Measurements from ENCODE around the gene RITA1. TPM values are rescaled to one million over a fixed set of nuclear protein-coding genes. Genes with fewer than 3 reads are reported as not detected.

RITA1 gene
- total and polyA plus RNA-seq, 8 donors, result 4.1 to 19.2 (median 9.9) TPM

DNA sequence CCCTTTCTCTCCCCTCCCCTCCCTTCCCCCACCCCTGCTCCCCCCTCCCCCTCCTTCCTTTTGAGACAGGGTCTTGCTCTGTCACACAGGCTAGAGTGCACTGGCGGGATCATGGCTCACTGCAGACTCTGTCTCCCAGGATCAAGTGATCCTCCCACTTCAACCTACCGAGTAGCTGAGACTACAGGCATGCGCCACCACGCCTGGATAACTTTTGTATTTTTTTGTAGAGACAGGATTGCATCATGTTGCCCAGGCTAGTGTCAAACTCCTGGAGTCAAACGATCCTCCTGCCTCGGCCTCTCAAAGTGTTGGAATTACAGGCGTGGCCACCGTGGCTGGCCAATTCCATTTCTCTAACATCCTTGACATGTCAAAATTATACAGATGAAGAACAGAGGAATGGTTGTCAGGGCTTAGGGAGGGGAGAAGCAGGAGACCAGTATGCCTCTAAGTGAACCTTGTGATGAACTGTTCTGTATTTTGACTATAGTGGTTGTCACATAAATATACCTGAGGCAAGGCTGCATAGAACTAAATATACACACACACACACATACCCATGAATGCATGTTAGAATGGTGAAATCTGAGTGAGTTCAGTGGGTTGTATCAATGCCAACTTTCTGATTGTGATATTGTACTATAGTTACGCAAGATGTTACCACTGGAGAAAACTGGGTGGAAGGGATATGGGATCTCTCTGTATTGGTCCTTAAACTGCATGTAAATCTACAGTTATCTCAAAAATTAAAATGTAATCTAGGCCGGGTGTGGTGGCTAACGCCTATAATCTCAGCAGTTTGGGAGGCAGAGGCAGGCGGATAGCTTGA lies 39.6 kb upstream of the RITA1 start:
- Histone ChIP-seq H3K27ac (peak overlapping the region in 3 of 5 donors; percentile 37 to 46 (median 39)), H3K36me3 (no peaks in the 10 kb centered on the region), H3K4me1 (peaks cover 11 to 38% (median 17%) of the 10 kb centered on the region in 4 donors), H3K9me3 (peaks cover 0 to 12% (median 8%) of the 10 kb centered on the region in 4 donors), H3K27me3 (peaks cover 0 to 37% (median 6%) of the 10 kb centered on the region in 3 donors), H3K4me3 (no peak overlapping the region)
- DNase-seq, result no peak
- 71 to 76% (median 73%) methylated on average over 12 of the region's 12 CpGs for WGBS, 5 donors
- TF ChIP-seq EP300 (IDR thresholded peaks at IDR 0.05), result no peak
- TF ChIP-seq POLR2AphosphoS5 (IDR thresholded peaks at IDR 0.05), result peak in 1 of 3 donors; percentile 31
- intact Hi-C loops (cut with DNase I; ENCODE audit: low total_unique reads), result no loop called here

DNA sequence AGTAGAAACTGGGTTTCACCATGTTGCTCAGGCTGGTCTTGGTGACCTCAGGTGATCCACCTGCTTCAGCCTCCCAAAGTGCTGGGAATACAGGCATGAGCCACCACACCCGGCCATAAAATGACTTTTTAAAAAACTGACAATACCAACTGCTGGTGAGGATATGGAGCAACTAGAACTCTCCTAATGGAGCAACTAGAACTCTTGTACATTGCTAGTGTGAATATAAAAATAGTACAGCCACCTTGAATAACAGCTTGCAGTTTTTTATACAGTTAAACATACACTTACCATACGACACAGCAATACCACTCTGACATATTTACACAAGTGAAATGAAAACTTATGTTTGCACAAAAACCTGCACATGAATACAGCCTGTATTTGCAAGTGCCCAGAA lies 38.5 kb upstream of the RITA1 start:
- Histone ChIP-seq H3K27ac (no peak overlapping the region), H3K9me3 (peaks cover 0 to 12% (median 8%) of the 10 kb centered on the region in 4 donors), H3K36me3 (no peaks in the 10 kb centered on the region), H3K4me1 (peaks cover 11 to 32% (median 16%) of the 10 kb centered on the region in 4 donors), H3K4me3 (no peak overlapping the region), H3K27me3 (peaks cover 0 to 47% (median 14%) of the 10 kb centered on the region in 3 donors)
- DNase-seq, result no peak
- intact Hi-C loops (cut with DNase I; ENCODE audit: low total_unique reads), result no loop called here
- TF ChIP-seq, protein P1, sequence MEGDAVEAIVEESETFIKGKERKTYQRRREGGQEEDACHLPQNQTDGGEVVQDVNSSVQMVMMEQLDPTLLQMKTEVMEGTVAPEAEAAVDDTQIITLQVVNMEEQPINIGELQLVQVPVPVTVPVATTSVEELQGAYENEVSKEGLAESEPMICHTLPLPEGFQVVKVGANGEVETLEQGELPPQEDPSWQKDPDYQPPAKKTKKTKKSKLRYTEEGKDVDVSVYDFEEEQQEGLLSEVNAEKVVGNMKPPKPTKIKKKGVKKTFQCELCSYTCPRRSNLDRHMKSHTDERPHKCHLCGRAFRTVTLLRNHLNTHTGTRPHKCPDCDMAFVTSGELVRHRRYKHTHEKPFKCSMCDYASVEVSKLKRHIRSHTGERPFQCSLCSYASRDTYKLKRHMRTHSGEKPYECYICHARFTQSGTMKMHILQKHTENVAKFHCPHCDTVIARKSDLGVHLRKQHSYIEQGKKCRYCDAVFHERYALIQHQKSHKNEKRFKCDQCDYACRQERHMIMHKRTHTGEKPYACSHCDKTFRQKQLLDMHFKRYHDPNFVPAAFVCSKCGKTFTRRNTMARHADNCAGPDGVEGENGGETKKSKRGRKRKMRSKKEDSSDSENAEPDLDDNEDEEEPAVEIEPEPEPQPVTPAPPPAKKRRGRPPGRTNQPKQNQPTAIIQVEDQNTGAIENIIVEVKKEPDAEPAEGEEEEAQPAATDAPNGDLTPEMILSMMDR (IDR thresholded peaks at IDR 0.05), result no peak
- TF ChIP-seq EP300 (IDR thresholded peaks at IDR 0.05) (no peak), POLR2AphosphoS5 (IDR thresholded peaks at IDR 0.05) (no peak), POLR2A (IDR thresholded peaks at IDR 0.05) (no peak)
- WGBS, 5 donors, result 57 to 72% (median 60%) methylated on average over 2 of the region's 2 CpGs

DNA sequence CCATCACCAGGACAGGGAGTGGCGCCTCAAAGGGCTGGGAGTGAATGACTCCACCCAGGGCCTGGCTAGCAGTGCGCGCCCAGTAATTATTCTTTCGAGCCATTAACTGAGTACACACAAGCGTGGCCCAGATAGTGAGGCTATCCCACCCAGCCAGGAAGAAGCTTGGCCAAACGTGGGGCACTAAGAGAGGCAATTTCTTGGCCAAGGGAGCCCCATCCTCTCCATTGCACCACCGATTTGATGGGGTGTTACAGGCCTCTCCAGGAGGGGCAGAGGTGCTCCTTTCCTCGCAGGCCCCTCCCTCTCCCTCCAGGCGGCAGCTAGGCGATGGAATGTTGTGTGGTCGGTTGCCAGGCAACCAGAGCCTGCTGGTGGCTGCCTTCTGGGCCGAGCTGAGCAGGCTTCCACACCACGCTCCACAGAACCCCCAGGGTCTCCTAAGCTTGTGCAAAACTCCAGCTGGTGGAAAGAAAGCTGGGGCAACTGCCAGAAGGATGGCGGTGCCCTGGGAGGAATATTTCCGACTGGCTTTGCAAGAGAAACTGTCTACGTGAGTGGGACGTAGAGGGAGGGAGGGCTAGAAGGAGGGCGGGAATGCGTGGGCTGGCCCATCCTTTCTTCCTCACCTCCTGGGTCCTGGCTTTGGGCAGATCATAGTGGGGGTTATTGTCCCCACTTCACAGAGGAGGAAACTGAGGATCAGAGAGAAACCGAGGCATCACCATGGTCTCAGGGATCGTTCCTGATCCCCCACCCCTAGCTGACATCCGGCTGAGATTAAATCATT lies 36.0 kb upstream of the RITA1 start, which contains the start of gene CFAP73:
TSS of gene CFAP73 (plus strand) at position 364 of the 790 bp plus-strand sequence. CDS start at position 498, 134 bp downstream.
- peak within 1 kb of the TSS in 4 of 5 donors; percentile 7 to 66 (median 63) for H3K27ac ChIP-seq
- H3K9me3 ChIP-seq, result peaks cover 0 to 12% (median 8%) of the 10 kb centered on the region in 4 donors
- TF ChIP-seq EP300 (IDR thresholded peaks at IDR 0.05) (no peak), POLR2A (IDR thresholded peaks at IDR 0.05) (no peak), POLR2AphosphoS5 (IDR thresholded peaks at IDR 0.05) (no peak)
- TF ChIP-seq, protein P1 (IDR thresholded peaks at IDR 0.05), result no peak
- H3K36me3 ChIP-seq, result no peaks in the 10 kb centered on the region
- H3K27me3 ChIP-seq, result peaks cover 0 to 68% (median 37%) of the 10 kb centered on the region in 3 donors
- 20 to 31% (median 25%) methylated on average over 19 to 22 of the region's 22 CpGs for WGBS, 5 donors
- H3K4me3 ChIP-seq, result no peak within 1 kb of the TSS
- peak; percentile 72 to 95 for DNase-seq
- H3K4me1 ChIP-seq, result peaks cover 20 to 43% (median 33%) of the 10 kb centered on the region in 4 donors
- intact Hi-C loops (cut with DNase I; ENCODE audit: low total_unique reads), result no loop called here

DNA sequence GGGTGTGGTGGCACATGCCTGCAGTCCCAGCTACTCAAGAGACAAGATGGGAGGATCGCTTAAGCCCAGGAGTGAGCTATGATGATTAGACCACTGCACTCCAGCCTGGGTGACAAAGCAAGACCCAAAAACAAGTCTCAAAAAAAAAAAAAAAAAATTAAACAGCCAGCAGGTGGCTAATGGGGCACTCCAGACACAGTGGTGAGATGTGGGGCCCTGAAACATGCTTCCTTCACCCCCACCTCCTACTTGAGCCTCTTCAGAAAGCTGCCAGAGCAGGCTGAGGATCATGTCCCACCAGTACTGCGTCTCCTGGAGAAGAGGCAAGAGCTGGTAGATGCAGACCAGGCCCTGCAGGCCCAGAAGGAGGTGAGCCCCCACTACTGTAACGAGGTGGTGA lies 33.9 kb upstream of the RITA1 start:
- intact Hi-C loops (cut with DNase I; ENCODE audit: low total_unique reads), result no loop called here
- DNase-seq, result no peak
- Histone ChIP-seq H3K27me3 (peaks cover 4 to 87% (median 45%) of the 10 kb centered on the region in 3 donors), H3K9me3 (peaks cover 0 to 10% (median 7%) of the 10 kb centered on the region in 4 donors), H3K27ac (no peak overlapping the region), H3K4me1 (peaks cover 24 to 50% (median 41%) of the 10 kb centered on the region in 4 donors), H3K36me3 (no peaks in the 10 kb centered on the region), H3K4me3 (no peak overlapping the region)
- TF ChIP-seq POLR2AphosphoS5 (IDR thresholded peaks at IDR 0.05), result no peak
- TF ChIP-seq, protein P1 (IDR thresholded peaks at IDR 0.05), result no peak
- 90 to 96% (median 95%) methylated on average over 3 of the region's 3 CpGs for WGBS, 5 donors
